Spleen (tissue), 7 donors: Measurements from ENCODE around the gene ZNRF2.

Source experiments
- POLR2A ChIP-seq, 3 donors: fragments of 450-650 bp; IDR thresholded peaks; one replicate each; pipeline ENCODE4 v1.5.1; 2017; ENCODE audit warnings: antibody characterized with exemption in 3 of 3, mild to moderate bottlenecking in 1 of 3
- POLR2AphosphoS5 ChIP-seq, 3 donors: sonication (generic); formaldehyde crosslinking; IDR thresholded peaks; one replicate each; pipeline ENCODE4 v1.5.1; 2017; ENCODE audit warnings: antibody characterized with exemption in 3 of 3
- TF ChIP-seq, protein P1 (sequence below), 11 experiments: fragments of 200-600 bp in 7 of 11; fragments of 450-650 bp in 4 of 11; sonication (generic) in 4 of 11; IDR thresholded peaks in 8 of 11; conservative IDR thresholded peaks in 3 of 11; 1 replicate in 7 of 11; 2 replicates in 4 of 11; pipeline versions ENCODE4 v1.4.0 to v1.8.0; 2016 to 2021; ENCODE audit warnings: antibody characterized with exemption in 11 of 11, inconsistent platforms in 4 of 11, mild to moderate bottlenecking in 1 of 11
- donor health status: DM: no; HTN: no; CAD: no; lungs with moderate emphysema.
- donor health status: DM: no; HTN: no; CAD: no.
- donor health status: DM: no; HTN: no; CAD: no.

GRCh38 chr7:30352169-30352568 lies 67.8 kb downstream of the ZNRF2 start:
- TF ChIP-seq POLR2A (IDR thresholded peaks at IDR 0.05): no peak
- TF ChIP-seq, protein P1, sequence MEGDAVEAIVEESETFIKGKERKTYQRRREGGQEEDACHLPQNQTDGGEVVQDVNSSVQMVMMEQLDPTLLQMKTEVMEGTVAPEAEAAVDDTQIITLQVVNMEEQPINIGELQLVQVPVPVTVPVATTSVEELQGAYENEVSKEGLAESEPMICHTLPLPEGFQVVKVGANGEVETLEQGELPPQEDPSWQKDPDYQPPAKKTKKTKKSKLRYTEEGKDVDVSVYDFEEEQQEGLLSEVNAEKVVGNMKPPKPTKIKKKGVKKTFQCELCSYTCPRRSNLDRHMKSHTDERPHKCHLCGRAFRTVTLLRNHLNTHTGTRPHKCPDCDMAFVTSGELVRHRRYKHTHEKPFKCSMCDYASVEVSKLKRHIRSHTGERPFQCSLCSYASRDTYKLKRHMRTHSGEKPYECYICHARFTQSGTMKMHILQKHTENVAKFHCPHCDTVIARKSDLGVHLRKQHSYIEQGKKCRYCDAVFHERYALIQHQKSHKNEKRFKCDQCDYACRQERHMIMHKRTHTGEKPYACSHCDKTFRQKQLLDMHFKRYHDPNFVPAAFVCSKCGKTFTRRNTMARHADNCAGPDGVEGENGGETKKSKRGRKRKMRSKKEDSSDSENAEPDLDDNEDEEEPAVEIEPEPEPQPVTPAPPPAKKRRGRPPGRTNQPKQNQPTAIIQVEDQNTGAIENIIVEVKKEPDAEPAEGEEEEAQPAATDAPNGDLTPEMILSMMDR (IDR thresholded peaks at IDR 0.05 in 8 of 11, conservative IDR thresholded peaks at IDR 0.05 in 3 of 11): peak in 2 of 11 experiments; percentile 31 to 34
- TF ChIP-seq POLR2AphosphoS5 (IDR thresholded peaks at IDR 0.05): no peak
